Cortex of kidney (tissue), 1 donor: ENCODE results near the gene DUS1L.

Experiments
- DNase-seq: peaks from one replicate; lab custom pipeline; 2025; lab: John Stamatoyannopoulos, UW

The DUS1L gene

DNA sequence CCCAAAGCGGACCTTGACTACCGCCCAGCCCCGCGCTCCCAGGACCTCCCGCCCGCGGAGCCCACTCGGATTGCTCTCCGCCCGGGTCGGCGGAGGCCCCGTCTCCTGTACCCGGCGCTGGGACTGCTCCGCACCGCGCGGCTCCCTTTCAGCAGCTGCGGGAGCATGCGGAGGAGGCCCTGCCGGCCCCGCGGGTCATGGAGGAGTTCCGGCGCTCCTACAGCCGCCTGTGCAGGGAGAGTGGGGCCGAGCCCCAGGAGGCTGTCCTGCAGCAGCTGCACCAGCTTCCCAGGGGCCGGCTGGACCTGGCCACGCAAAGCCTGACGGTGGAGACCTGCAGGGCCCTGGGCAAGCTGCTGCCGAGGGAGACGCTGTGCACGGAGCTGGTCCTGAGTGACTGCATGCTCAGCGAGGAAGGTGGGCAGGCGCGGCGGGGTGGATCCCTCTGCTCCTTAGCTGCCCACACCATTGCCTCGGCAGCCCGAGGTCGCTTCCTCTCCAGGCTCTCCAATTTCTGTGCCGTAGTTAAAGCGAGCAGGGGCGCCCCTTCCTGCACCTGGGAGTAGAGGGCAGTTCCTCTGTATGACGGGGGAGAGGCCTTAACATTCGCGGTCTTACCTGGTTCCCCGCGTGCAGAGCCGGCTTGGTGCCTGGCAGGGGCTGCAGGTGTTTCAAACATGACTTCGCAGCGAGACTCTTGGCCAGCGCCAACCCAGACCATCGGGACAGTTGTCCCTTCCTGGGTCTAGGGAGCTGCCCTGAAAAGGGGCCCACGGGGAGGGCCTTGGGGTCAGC is 42.0 kb downstream of the DUS1L start:
- no peak for DNase-seq

- peak; percentile 88 for DNase-seq
Measured at GRCh38 chr17:82022981-82023446, 42.6 kb downstream of the DUS1L start, which contains the start of gene LRRC45. LRRC45 (plus strand) TSS chr17:82023305; CDS start chr17:82023644, 339 bp downstream.

DNA sequence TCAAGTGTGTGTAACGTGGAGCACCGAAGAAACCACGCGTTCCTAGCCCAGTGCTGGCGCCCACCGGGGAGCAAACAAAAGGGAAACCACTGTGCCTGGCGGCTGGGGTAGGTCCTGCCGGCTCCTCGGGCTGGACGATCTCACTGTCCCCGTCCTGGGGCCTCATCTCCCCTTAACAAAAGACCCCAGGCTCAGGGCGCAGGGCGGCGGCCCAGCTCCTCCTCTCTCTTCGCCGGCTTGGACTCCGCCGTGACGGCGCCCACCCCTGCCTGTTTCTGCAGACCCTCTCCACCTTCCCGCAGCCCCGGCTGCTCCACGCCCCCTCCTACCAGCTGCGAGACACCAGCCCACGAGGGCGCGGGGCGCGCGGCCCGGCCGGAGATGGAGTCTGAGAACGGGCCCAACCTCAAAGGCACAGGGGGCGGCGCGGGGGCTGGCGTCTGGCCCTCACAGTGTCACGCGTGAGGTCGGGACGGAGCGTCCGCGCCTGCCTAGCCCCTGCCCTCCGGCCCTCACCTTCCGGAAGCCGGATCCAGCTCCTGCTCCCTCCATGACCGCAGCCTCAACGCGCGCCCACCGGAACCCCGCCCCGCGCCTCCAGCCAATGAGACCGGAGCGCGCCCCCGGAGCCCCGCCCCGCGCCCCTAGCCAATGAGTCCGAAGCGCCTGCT is 43.2 kb downstream of the DUS1L start, which contains the start of gene CENPX:
Gene CENPX (minus strand): TSS at position 569 of the 671 bp plus-strand sequence. CDS start 17 bp downstream, at position 552.
- no peak for DNase-seq

DNA sequence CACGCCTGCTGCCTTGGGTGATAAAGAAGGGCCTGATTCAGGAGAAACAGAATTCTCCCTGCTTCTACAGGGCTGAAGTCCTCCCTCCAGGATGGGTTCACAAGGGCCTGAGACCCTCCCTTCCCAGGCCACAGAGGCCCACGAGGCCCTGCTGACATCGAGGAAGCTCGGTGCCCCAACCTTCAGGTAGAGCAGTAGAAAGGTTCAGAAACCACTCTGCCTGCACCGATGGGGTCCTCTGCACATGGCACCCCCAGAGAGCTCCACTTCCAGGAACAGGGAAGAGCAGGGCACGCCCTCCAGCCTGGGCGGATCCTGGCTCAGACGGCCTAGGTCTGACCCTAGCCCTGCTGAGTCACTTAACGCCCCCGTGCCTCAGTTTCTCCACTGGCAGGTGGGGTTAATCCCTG is 43.7 kb downstream of the DUS1L start:
- no peak for DNase-seq

GRCh38 chr17:82021107-82021899 is 44.3 kb downstream of the DUS1L start:
- DNase-seq, result no peak

GRCh38 chr17:82020572-82021106 is 45.0 kb downstream of the DUS1L start:
- no peak for DNase-seq

- no peak for DNase-seq
Measured at GRCh38 chr17:82019690-82020571, 45.7 kb downstream of the DUS1L start.

DNA sequence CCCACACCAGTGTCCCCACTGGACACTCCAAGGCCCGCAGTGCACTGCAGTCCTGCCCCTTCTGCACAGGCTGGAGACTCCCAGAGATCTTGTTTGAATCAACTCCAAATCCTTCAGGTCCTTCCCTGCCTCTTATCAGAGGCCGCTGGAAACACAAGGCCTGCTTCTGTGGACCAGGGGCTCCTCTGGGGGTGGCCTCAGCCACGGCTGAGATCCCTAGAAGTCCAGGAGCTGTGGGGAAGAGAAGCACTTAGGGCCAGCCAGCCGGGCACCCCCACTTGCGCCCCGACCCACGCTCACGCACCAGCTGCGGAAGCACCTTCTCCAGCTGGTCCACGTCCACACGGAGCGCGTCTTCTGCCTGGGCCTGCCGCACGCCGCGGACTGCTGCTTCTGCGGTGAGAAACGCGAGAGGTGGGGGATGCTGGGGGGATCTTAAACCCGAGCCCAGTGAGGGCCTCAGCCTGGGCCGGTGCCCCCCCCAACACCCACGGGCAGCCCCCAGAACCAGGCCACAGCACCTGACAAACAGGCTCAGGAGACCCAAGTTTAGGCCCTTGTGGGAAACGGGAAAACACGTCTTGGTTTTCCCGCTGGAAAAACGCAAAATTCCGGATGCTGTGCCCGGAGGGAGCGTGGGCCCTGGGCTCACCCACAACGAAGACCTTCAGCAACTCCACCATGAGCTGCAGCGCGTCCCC is 46.5 kb downstream of the DUS1L start:
- no peak for DNase-seq

- DNase-seq, result no peak
Measured at GRCh38 chr17:82018152-82018988, 47.2 kb downstream of the DUS1L start.

- DNase-seq, result no peak
Measured at GRCh38 chr17:82017612-82018151, 47.9 kb downstream of the DUS1L start.

DNA sequence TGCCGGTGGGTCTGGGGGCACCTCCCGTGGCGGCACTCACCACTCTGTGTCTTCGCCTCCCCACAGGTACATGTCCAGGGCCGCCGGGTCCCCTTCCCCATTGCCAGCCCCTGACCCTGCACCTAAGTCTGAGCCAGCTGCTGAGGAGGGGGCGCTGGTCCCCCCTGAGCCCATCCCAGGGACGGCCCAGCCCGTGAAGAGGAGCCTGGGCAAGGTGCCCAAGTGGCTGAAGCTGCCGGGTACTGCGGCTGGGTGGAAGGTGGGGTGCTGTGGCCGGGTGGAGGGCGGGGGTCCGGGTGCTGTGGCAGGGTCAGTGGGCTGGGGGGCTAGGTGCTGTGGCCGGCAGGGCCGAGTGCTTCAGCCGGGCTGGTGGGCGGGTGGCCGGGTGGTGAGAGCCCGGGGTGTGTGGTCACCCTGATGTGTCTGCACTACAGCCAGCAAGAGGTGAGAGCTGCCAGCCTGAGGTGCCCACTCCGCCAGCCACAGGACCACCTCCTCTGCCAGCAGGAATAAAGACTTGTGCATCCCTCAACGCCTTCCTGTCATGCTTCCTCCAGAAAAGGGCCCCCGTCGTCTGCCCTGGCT is 48.6 kb downstream of the DUS1L start:
- DNase-seq, result no peak

DNA sequence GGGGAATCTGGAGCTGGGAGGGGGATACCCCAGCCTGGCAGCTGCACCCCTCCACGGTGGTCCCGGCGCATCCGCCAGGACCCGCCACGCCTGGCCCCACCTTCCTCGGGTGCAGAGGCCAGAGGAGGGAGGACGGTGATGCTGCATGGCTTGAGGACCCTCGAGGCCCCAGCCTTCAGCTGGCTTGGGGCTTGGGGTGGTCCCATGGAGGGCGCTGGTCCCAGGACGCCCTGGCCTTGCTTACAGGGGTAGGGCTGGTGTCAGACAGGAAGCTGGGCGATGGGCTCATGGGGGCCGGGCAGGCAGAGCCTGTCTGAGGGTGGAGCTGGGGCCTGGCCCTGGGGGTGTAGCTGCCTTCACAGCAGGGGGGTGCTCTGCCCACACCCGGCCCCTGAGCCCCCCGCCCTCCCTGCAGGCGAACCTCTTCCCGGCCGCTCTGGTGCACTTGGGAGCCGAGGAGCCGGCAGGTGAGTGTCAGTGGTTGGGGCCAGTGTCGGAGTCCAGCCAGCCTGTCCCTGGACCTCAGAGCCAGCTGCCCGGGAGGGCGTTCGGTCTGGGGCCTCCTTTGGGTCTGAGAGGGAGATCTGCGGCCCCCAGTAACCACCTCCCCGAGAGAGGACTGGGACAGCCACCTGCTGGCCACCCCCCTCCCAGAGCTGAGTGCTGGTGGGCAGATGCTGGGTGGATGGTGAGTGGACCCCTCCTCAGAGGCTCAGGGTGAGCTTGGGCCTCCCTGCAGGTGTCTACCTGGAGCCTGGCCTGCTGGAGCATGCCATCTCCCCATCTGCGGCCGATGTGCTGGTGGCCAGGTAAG is 49.3 kb downstream of the DUS1L start:
- no peak for DNase-seq

DNA sequence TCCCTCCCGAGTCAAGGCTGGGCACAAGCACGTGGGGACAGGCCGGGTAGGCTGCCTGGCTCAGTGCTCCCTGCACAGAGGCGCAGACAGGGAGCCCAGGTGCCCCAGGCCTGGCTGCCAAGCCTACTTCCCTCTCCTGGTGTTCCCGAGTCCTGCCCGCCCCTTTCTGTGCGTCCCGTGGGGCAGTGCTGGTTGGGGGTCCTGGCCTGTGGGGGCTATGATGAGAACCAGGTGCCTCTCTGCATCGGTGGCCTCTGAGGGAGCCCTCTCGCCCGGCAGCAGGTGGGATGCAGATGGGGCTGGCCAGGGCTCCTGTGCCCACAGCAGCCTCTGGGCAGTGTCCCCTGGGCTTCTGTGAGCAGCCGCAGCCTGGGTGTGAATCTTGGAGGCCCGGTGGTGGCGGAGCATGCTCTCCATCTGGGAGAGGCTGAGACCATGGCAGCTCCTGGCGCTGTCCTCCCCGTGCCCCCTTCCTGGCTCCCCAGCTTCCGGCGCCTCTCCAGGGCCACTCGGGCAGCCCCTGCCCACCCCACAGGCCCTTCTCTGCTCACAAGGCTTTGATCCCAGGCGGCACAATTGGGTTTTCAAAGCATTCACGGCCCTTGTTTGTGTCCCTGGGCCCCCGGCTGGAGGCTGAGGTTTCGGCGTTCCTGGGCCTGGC is 50.2 kb downstream of the DUS1L start:
- no peak for DNase-seq

DNA sequence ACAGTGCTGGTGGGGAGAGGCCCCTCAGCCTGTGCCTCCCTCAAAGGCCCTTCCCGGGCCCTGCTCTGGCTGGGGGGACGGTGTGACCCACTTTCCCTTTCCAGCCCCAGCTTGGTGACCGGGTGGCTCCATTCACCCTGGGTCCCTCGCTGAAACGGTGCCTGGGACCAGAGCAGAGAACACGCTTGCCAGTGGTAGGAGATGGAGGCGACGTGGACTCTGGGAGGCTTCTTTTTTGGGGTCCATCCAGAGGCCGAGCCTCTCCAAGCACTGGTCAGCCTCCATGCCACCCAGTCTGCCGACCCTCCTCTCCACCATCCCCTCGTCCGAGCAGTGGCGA is 50.7 kb downstream of the DUS1L start:
- DNase-seq, result no peak

DNA sequence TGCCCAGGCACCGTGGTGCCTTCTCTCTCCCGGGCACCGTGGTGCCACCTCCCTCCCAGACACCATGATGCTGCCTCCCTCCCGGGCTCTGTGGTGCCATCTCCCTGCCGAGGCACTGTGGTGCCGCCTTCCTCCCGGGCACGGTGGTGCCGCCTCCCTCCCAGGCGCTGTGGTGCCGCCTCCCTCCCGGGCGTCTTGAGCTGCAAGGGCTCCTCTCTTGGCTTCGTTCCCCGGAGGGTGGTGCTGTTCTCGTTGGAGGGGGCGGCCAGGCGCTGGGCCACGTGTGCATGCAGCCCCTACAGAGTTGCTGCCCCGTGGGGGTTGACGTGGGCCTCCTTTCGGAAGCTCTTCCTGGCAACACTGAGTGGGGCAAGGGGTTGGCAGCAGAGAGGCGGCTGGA is 51.2 kb downstream of the DUS1L start:
- DNase-seq, result no peak

DNA sequence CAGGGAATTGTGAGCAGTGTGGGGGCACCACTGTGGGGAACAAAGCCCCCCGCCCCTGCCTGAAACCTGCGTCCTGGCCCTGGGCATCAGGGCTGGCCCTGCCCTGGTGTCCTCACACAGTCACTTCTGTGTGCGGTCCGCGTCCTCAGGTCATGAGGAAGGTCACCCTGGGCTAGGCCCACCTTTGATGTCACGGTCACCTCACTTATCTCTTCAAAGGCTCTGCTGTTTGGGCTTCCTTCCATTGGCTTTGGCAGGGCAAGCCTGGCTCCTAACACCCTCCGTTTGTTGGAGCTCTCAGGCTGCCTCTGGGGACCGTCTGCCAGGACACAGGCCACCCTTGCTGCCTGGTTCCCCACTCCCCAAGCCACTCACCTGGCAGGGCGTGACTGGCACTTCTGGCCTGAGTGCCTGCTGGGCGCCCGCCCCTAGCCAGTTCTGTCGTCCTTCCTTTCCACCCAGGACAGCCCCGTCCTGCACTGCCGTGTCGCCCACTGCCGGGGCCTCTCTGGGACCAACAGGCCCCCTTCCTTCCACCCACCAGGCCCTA is 51.8 kb downstream of the DUS1L start:
- DNase-seq, result no peak

GRCh38 chr17:82013341-82013740 is 52.3 kb downstream of the DUS1L start:
- DNase-seq, result no peak
